HUES48 (cell line): ENCODE data around the gene RNF43.

Source experiments
- H3K27ac ChIP-seq: one replicate; pipeline ENCODE4 v1.7.0; 2013; ENCODE audit warnings: low read depth, low read length, inconsistent platforms
- H3K27me3 ChIP-seq: 2 replicates; pipeline ENCODE4 v1.6.1; 2013; ENCODE audit warnings: mild to moderate bottlenecking, low read length; ENCODE audit not compliant: control insufficient read depth, insufficient read depth
- H3K36me3 ChIP-seq: 2 replicates; pipeline ENCODE4 v1.6.1; 2013; ENCODE audit warnings: low read length; ENCODE audit not compliant: control insufficient read depth, insufficient read depth
- H3K4me1 ChIP-seq: 2 replicates; pipeline ENCODE4 v1.6.1; 2013; ENCODE audit warnings: mild to moderate bottlenecking, low read length; ENCODE audit not compliant: control insufficient read depth, insufficient read depth
- H3K4me3 ChIP-seq: 2 replicates; pipeline ENCODE4 v1.5.1; 2013; ENCODE audit warnings: mild to moderate bottlenecking, low read depth, low read length
- H3K9ac ChIP-seq: 2 replicates; pipeline ENCODE4 v1.6.1; 2013; ENCODE audit warnings: mild to moderate bottlenecking, low read depth, low read length, moderate library complexity
- H3K9me3 ChIP-seq: 2 replicates; pipeline ENCODE4 v1.6.1; 2013; ENCODE audit warnings: low read length; ENCODE audit not compliant: control insufficient read depth, insufficient read depth

The RNF43 gene

DNA sequence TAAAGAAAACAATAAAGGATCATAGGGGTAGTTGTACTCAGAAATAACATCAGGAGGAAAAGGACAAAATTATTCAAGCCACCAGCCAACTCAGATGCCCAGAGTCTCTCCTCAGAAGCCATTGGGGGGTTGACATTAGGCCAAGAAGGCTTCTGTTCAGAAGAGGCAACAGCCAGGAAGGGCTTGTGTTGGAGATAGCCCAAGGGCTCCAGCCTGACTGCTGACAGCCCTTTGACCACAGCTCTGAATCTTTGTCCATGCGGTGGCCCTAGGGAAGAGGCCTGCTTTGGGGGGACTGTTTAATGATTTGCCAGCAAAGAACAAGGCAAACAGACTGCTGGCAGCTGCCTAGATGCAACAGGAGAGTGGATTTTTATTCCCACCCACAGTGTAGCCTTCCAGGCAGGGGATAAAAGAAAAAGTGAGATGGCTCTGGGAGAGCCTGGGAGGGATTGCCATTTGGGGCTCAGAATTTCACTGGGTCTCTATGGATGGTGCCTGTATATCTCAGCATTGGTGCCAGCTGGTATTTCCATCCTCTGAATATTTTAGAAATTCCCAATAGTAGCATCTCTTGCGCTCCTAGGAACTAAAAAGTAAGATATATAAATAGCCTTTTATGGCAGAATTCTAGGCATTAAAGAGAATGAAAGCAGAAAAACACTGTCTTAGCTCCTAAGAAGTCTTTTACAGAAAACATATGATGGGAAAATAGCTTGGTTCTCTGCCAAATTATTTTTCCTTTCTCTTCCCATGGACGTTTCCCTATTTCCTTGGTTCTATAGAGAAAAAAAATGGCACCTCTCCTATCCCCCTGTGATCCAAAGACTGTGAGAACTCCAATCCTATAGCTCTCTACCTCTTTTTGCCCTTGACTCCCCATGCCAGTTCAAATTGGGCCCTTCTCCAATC lies 36.0 kb downstream of the RNF43 start:
- Histone ChIP-seq H3K4me1 (peaks cover 10% of the 10 kb centered on the region), H3K9ac (no peak overlapping the region), H3K36me3 (no peaks in the 10 kb centered on the region), H3K4me3 (no peak overlapping the region), H3K27me3 (no peaks in the 10 kb centered on the region), H3K27ac (no peak overlapping the region), H3K9me3 (no peaks in the 10 kb centered on the region)

- no peak overlapping the region for H3K27ac ChIP-seq
- H3K4me3 ChIP-seq, result no peak overlapping the region
- H3K27me3 ChIP-seq, result no peaks in the 10 kb centered on the region
- peaks cover 18% of the 10 kb centered on the region for H3K4me1 ChIP-seq
- H3K9ac ChIP-seq, result no peak overlapping the region
- H3K9me3 ChIP-seq, result no peaks in the 10 kb centered on the region
- no peaks in the 10 kb centered on the region for H3K36me3 ChIP-seq
Observed at GRCh38 chr17:58380207-58381123, 36.9 kb downstream of the RNF43 start.

DNA sequence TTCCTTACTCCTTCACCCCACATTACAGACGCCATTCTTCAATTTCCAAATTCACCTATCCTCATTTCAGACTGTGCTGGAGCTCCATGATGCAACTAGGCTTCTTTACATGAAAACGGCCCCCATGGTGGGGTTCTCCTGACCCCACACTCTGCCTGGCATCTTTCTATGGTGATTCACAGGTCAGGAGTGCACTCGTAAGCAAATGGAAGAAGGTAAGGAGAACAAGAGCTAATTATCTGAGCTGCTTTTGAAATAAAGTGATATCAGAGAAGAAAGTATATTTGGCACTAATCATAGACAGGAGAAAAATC lies 37.9 kb downstream of the RNF43 start:
- no peak overlapping the region for H3K27ac ChIP-seq
- no peak overlapping the region for H3K9ac ChIP-seq
- H3K36me3 ChIP-seq, result no peaks in the 10 kb centered on the region
- no peaks in the 10 kb centered on the region for H3K9me3 ChIP-seq
- no peaks in the 10 kb centered on the region for H3K27me3 ChIP-seq
- peaks cover 18% of the 10 kb centered on the region for H3K4me1 ChIP-seq
- no peak overlapping the region for H3K4me3 ChIP-seq

DNA sequence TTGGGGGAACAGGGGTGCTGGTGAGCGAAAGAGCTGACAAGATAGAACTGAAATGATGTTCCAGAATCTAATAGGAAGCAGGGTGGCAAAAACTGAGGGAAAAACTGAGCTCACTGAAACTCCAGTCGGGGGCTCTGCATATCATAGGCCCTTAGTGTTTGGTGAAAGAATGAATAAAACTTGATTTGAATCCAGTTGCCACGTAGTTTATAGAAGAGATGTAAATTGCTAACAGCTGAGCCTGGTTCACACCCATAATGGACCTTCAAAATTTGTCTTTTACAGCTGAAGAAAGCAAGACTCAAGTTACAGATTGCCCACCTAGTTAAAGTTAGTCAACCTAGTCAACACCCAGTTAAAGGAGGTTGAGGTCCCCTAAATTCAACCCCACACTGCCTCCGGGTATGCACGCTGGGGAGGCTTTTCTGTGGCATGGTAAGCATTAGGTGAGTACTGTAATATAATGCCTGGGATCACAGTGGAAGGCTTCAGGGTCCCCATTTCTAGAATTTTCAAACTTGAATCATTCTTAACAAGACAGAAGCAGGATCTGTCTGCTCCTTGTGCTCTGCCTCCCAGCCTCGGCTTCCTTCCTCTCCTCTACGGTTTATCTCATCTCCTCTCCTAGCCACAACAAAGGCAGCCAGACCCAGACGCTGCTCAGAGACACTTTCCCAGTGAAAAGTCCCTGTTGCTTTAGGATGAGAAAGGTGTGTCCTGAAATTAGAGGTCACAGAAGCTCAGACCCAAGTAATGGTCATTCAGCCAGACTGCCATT lies 38.4 kb downstream of the RNF43 start:
- Histone ChIP-seq H3K9me3 (no peaks in the 10 kb centered on the region), H3K36me3 (no peaks in the 10 kb centered on the region), H3K27ac (no peak overlapping the region), H3K4me3 (no peak overlapping the region), H3K9ac (no peak overlapping the region), H3K4me1 (peaks cover 18% of the 10 kb centered on the region), H3K27me3 (no peaks in the 10 kb centered on the region)

DNA sequence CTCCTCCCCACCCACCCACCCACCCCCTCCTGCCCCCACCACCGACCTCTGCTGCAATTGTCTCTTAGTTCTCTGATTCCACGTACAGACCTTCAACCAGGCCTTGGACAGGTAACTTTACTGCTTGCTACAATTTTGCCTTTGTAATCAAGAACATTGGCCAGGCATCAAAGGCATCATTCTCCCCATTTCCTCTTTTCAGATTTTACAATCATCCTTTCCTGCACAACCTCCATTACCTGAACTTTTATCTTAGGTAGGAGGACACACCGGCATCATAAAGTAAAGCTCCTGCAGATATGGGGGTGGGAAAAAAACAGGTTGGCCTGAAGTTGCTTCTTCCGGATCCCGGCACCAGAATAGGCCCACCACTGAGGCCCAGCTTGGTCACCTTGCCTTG lies 39.7 kb downstream of the RNF43 start:
- Histone ChIP-seq H3K9ac (no peak overlapping the region), H3K27me3 (no peaks in the 10 kb centered on the region), H3K27ac (no peak overlapping the region), H3K4me3 (no peak overlapping the region), H3K9me3 (no peaks in the 10 kb centered on the region), H3K36me3 (no peaks in the 10 kb centered on the region), H3K4me1 (peaks cover 18% of the 10 kb centered on the region)

DNA sequence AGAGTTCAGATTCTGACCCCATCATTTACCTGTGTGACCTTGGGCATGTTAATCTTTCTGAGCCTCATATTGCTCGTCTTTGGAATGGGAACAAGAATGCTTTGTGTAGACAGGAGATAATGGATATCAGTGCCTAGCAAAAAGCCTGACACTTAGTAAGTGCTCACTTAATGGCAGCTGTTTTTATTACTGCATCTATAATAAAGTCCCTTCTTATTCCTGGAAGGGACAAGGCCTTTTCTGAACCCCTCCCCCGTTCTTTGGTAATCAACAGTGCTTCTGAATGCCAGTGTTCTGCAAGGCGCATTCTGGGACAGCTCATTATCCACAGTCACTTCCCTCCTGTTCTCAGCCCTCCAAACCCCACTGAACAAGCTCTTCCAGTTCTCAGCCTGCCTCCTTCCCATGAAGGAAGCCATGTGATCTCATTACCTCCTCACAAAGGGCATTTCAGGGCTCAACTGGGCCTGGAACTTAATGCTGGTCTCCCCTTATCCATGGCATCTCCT lies 40.2 kb downstream of the RNF43 start:
- peaks cover 18% of the 10 kb centered on the region for H3K4me1 ChIP-seq
- H3K27ac ChIP-seq, result no peak overlapping the region
- no peaks in the 10 kb centered on the region for H3K27me3 ChIP-seq

DNA sequence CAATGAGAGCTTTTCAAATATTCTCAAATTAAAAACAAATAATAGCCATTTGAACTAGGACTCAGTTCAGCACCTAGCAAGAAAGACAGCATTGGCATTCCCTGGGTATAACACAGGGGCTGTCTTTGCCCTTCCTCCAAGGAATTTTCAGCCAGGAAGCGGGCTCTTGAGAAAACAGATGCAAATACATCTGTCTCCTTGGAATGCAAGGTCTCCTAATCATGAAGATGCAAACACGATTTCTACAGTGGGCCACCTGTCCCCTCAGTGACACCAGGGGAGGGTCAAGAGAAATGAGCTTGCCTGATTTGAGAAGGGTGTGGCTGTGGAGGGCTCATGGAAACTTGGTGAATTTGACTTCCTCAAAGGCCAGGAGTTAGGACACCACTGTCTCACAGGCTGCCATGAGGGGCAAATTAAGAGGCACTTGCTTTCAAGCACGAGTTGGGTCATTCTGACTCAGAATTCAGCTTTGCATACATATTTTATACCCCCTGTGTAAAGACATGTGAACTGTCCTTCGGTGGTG lies 40.8 kb downstream of the RNF43 start:
- Histone ChIP-seq H3K27ac (no peak overlapping the region), H3K27me3 (no peaks in the 10 kb centered on the region), H3K36me3 (no peaks in the 10 kb centered on the region)

More for the DNA sequence above, 40.2 kb downstream of the RNF43 start:
- Histone ChIP-seq H3K36me3 (no peaks in the 10 kb centered on the region), H3K9me3 (no peaks in the 10 kb centered on the region), H3K4me3 (no peak overlapping the region), H3K9ac (no peak overlapping the region)

DNA sequence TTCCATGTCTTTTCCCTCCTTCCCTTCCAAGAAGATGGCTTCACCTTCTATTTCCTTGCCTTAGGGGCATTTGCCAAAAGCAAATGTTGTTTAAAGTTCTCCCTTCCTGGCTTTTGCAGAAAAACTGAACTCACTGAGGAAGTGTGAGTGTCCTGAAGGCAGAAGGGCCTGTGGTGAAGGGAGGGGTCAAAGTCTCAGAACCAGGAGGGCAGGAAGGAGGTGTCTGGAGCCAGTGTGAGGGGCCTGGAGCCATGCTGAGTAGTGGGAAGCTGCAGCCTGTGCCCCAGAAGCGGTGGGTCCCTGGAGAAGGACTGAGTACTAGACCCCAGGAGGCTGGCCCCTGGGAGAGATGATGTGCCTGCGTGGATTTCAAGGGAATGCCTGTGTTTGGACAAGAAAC lies 41.5 kb downstream of the RNF43 start:
- Histone ChIP-seq H3K27ac (no peak overlapping the region), H3K9ac (no peak overlapping the region)

More for the DNA sequence above, 40.8 kb downstream of the RNF43 start:
- Histone ChIP-seq H3K4me3 (no peak overlapping the region), H3K9ac (no peak overlapping the region), H3K4me1 (peaks cover 18% of the 10 kb centered on the region), H3K9me3 (no peaks in the 10 kb centered on the region)

DNA sequence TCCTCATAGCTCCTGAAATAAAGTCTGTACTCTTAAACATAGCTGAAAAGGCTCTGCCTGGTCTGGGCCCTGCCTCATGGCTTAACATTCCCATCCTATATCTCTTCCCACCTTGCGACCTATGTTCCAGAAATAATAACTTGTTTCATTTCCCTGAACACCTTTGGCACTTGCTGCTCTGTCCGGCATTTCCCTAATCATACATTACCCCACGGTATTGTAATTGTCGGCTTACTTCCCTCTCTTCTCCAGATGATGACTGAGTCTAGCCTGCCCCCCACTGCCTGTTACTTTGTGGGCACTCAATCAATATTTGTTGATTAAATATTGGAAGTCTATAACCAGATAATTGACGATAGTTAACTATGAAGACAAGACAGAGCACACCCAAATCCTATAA lies 42.1 kb downstream of the RNF43 start:
- Histone ChIP-seq H3K9me3 (no peaks in the 10 kb centered on the region), H3K4me1 (peaks cover 18% of the 10 kb centered on the region), H3K27ac (no peak overlapping the region), H3K4me3 (no peak overlapping the region), H3K9ac (no peak overlapping the region), H3K27me3 (no peaks in the 10 kb centered on the region), H3K36me3 (no peaks in the 10 kb centered on the region)

More for the DNA sequence above, 41.5 kb downstream of the RNF43 start:
- no peaks in the 10 kb centered on the region for H3K9me3 ChIP-seq
- no peaks in the 10 kb centered on the region for H3K27me3 ChIP-seq
- H3K4me3 ChIP-seq, result no peak overlapping the region
- peaks cover 18% of the 10 kb centered on the region for H3K4me1 ChIP-seq
- no peaks in the 10 kb centered on the region for H3K36me3 ChIP-seq

DNA sequence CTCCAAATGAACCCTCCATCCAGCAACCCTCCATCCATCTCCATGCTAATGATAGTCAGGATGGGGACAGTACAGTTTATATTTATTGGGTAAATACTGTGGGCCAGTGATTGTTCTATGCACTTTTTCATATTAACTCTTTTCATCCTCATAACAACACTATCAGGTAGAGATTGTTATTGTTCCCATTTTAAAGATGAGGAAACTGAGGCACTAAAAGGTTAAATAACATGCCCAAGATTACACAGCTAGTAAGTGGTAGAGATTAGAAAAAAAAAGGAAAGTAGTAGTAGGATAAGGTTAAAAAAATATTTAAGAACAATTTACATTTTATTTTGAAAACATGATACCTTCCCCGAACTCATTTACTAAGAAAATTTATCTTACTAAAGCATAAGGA lies 43.4 kb downstream of the RNF43 start:
- H3K27ac ChIP-seq, result no peak overlapping the region
- no peak overlapping the region for H3K9ac ChIP-seq
- H3K36me3 ChIP-seq, result no peaks in the 10 kb centered on the region
- no peaks in the 10 kb centered on the region for H3K27me3 ChIP-seq
- no peak overlapping the region for H3K4me3 ChIP-seq
- peaks cover 18% of the 10 kb centered on the region for H3K4me1 ChIP-seq
- H3K9me3 ChIP-seq, result no peaks in the 10 kb centered on the region
